ENCODE results near the gene FAM124A.
A peak's percentile ranks its signal among the peaks of the same experiment; 100 is the strongest.

FAM124A gene

DNA sequence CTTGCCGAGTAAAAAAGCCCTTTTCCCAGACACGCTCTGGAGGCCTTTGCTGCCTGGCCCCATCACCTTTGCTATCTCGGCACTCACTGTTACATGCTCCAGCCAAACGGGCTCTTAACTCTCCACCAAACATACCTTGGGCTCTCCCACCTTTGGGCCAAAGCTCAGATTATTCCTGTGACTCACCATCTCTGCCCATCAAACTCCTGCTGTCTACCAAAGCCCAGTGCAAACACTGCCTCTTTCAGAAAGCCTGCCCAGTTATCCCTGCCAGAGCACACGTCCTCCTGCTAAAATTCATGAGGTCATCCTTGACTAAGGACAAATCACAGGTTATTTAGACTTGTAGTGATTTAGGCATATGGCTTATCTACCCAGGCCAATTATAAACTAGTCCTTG is 69.1 kb downstream of the FAM124A start:
- no peaks in the 10 kb centered on the region for H3K4me1 ChIP-seq (ENCODE audit: control insufficient read depth in 1 of 2, insufficient read depth in 2 of 2, low read length in 2 of 2)
- no peak overlapping the region for H3K18ac ChIP-seq (ENCODE audit: low read length)
- no peak for DNase-seq
- no peak overlapping the region for H2BK12ac ChIP-seq (ENCODE audit: low read length)
- no peak overlapping the region for H4K91ac ChIP-seq (ENCODE audit: low read depth, low read length)
- H2BK120ac ChIP-seq (ENCODE audit: insufficient read depth, low read length, poor library complexity) = no peak overlapping the region
- WGBS (ENCODE audit: extremely low coverage, insufficient coverage, insufficient read length) = no CpG with 5 or more reads among the region's 5 CpGs
- no peak overlapping the region for H3K9ac ChIP-seq (ENCODE audit: low read length)
- H3K79me2 ChIP-seq (ENCODE audit: control insufficient read depth, insufficient read depth, low read length, poor library complexity) = no peaks in the 10 kb centered on the region
- H3K27ac ChIP-seq (ENCODE audit: low read depth, low read length) = no peak overlapping the region
- H2AFZ ChIP-seq (ENCODE audit: insufficient read depth, low read length, poor library complexity) = no peak overlapping the region
- no peak overlapping the region for H3K4me2 ChIP-seq (ENCODE audit: low read length)
- no peak overlapping the region for H3K23ac ChIP-seq (ENCODE audit: low read length)
- no peak overlapping the region for H2AK5ac ChIP-seq (ENCODE audit: low read length)
- H4K12ac ChIP-seq (ENCODE audit: low read depth, low read length) = no peak overlapping the region
- H3K27me3 ChIP-seq (ENCODE audit: insufficient read depth, low read length) = no peaks in the 10 kb centered on the region
- H3K4ac ChIP-seq (ENCODE audit: low read depth, low read length) = no peak overlapping the region
- H3K36me3 ChIP-seq (ENCODE audit: control insufficient read depth in 1 of 2, insufficient read depth in 2 of 2, low read length in 2 of 2) = no peaks in the 10 kb centered on the region
- no peak overlapping the region for H2BK5ac ChIP-seq (ENCODE audit: low read depth, low read length, poor library complexity)
- H3K9me3 ChIP-seq (ENCODE audit: insufficient read depth, low read depth, low read length) = no peaks in the 10 kb centered on the region
- H3K4me3 ChIP-seq (ENCODE audit: low read depth, low read length) = no peak overlapping the region
- H3K79me1 ChIP-seq (ENCODE audit: low read length) = no peaks in the 10 kb centered on the region
- H4K8ac ChIP-seq (ENCODE audit: low read depth, low read length) = no peak overlapping the region
- H3K14ac ChIP-seq (ENCODE audit: low read length) = no peak overlapping the region

DNA sequence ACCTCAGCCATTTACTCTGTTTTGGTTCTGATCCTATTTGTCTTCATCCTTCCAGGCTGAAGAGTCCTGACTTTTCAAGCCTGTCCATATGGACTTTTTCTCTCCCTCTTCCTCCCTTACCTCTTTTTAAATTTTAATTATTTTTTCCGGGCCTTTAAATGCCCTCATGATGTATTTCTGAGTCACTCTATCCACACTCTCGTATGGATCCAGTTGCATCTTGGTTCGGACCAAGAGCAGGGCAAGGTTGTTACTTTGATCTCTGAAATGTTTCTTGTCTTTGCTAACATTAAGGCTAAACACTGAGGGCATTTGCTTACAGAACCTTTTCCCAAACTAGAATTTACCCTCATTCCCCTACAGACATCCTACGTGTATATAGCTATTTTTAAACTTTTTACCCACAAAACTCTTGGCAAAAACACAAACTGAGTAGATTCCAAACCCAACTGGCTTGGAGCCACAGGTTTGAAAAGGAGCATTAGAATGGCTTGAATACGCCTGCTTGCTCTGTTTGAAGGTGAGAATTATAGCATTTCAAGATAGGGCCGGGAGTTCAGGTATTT is 69.9 kb downstream of the FAM124A start:
- no peak overlapping the region for H3K4me2 ChIP-seq (ENCODE audit: low read length)
- no peaks in the 10 kb centered on the region for H3K27me3 ChIP-seq (ENCODE audit: insufficient read depth, low read length)
- H2AK5ac ChIP-seq (ENCODE audit: low read length) = no peak overlapping the region
- no peak overlapping the region for H3K4me3 ChIP-seq (ENCODE audit: low read depth, low read length)
- no peaks in the 10 kb centered on the region for H3K36me3 ChIP-seq (ENCODE audit: control insufficient read depth in 1 of 2, insufficient read depth in 2 of 2, low read length in 2 of 2)
- no peaks in the 10 kb centered on the region for H3K79me1 ChIP-seq (ENCODE audit: low read length)
- no peak overlapping the region for H3K9ac ChIP-seq (ENCODE audit: low read length)
- no peak overlapping the region for H2BK5ac ChIP-seq (ENCODE audit: low read depth, low read length, poor library complexity)
- WGBS (ENCODE audit: extremely low coverage, insufficient coverage, insufficient read length) = no CpG with 5 or more reads among the region's 6 CpGs
- H3K79me2 ChIP-seq (ENCODE audit: control insufficient read depth, insufficient read depth, low read length, poor library complexity) = no peaks in the 10 kb centered on the region
- DNase-seq = no peak
- no peak overlapping the region for H2AFZ ChIP-seq (ENCODE audit: insufficient read depth, low read length, poor library complexity)
- no peak overlapping the region for H4K8ac ChIP-seq (ENCODE audit: low read depth, low read length)
- H3K23ac ChIP-seq (ENCODE audit: low read length) = no peak overlapping the region
- H3K9me3 ChIP-seq (ENCODE audit: insufficient read depth, low read depth, low read length) = no peaks in the 10 kb centered on the region
- H2BK120ac ChIP-seq (ENCODE audit: insufficient read depth, low read length, poor library complexity) = no peak overlapping the region
- no peak overlapping the region for H3K18ac ChIP-seq (ENCODE audit: low read length)
- H3K4me1 ChIP-seq (ENCODE audit: control insufficient read depth in 1 of 2, insufficient read depth in 2 of 2, low read length in 2 of 2) = no peaks in the 10 kb centered on the region
- H4K91ac ChIP-seq (ENCODE audit: low read depth, low read length) = no peak overlapping the region
- H3K14ac ChIP-seq (ENCODE audit: low read length) = no peak overlapping the region
- no peak overlapping the region for H2BK12ac ChIP-seq (ENCODE audit: low read length)
- H3K27ac ChIP-seq (ENCODE audit: low read depth, low read length) = no peak overlapping the region
- H4K12ac ChIP-seq (ENCODE audit: low read depth, low read length) = no peak overlapping the region
- no peak overlapping the region for H3K4ac ChIP-seq (ENCODE audit: low read depth, low read length)

DNA sequence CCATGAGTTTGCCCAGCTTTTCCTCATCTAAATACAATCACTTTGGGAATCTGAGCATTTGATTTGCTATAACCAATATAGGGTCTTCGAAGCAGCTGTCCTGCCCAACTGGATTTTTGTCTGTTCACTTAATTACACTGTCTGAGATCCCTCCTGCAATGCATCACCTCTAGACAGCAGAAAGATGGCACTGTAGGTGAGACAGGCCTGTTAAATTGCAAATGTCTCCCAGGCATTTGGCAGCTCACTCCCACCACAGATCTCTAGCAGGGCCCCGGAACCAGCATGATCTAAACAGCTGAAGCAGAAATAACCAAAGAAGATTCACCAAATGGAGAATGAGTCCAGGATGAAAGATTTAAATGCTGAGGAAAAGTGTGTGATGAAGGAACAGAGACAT is 75.4 kb downstream of the FAM124A start:
- no peak for DNase-seq
- no peak overlapping the region for H2BK5ac ChIP-seq (ENCODE audit: low read depth, low read length, poor library complexity)
- no peak overlapping the region for H2AK5ac ChIP-seq (ENCODE audit: low read length)
- no peak overlapping the region for H4K8ac ChIP-seq (ENCODE audit: low read depth, low read length)
- no peak overlapping the region for H2BK12ac ChIP-seq (ENCODE audit: low read length)
- no peaks in the 10 kb centered on the region for H3K9me3 ChIP-seq (ENCODE audit: insufficient read depth, low read depth, low read length)
- H3K4me3 ChIP-seq (ENCODE audit: low read depth, low read length) = no peak overlapping the region
- no peaks in the 10 kb centered on the region for H3K79me2 ChIP-seq (ENCODE audit: control insufficient read depth, insufficient read depth, low read length, poor library complexity)
- no peaks in the 10 kb centered on the region for H3K27me3 ChIP-seq (ENCODE audit: insufficient read depth, low read length)
- no peaks in the 10 kb centered on the region for H3K36me3 ChIP-seq (ENCODE audit: control insufficient read depth in 1 of 2, insufficient read depth in 2 of 2, low read length in 2 of 2)
- no peak overlapping the region for H3K18ac ChIP-seq (ENCODE audit: low read length)
- no peak overlapping the region for H3K9ac ChIP-seq (ENCODE audit: low read length)
- H4K12ac ChIP-seq (ENCODE audit: low read depth, low read length) = no peak overlapping the region
- no peak overlapping the region for H3K4me2 ChIP-seq (ENCODE audit: low read length)
- WGBS (ENCODE audit: extremely low coverage, insufficient coverage, insufficient read length) = no CpG with 5 or more reads among the region's 2 CpGs
- H3K4me1 ChIP-seq (ENCODE audit: control insufficient read depth in 1 of 2, insufficient read depth in 2 of 2, low read length in 2 of 2) = peaks cover 4 to 8% of the 10 kb centered on the region in 2 experiments
- H2AFZ ChIP-seq (ENCODE audit: insufficient read depth, low read length, poor library complexity) = no peak overlapping the region
- H3K79me1 ChIP-seq (ENCODE audit: low read length) = peaks cover 2% of the 10 kb centered on the region
- no peak overlapping the region for H3K14ac ChIP-seq (ENCODE audit: low read length)
- H3K23ac ChIP-seq (ENCODE audit: low read length) = no peak overlapping the region
- H2BK120ac ChIP-seq (ENCODE audit: insufficient read depth, low read length, poor library complexity) = no peak overlapping the region
- H3K4ac ChIP-seq (ENCODE audit: low read depth, low read length) = no peak overlapping the region
- H4K91ac ChIP-seq (ENCODE audit: low read depth, low read length) = no peak overlapping the region
- H3K27ac ChIP-seq (ENCODE audit: low read depth, low read length) = no peak overlapping the region

DNA sequence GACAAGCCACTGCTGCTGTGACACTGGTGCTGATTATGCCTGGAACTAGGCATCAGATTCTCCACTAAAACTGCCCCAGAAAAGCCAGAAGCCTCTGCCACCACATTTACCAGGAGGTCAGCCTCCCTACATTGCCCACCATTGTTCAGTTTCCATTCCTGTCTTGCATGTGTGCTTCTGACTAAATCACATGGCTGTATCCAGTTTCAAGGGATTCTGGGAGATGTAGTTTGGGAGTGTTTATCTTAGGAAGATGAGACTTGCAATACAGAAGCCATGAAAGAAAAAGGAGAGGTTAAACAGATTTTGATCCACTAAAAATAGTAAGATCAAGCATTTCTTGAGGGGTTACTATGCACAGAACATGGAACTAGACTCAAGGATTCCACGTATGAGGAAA is 76.6 kb downstream of the FAM124A start:
- peaks cover 1% of the 10 kb centered on the region for H3K9me3 ChIP-seq (ENCODE audit: insufficient read depth, low read depth, low read length)
- peak overlapping the region; percentile 66 for H4K8ac ChIP-seq (ENCODE audit: low read depth, low read length)
- no peak overlapping the region for H3K9ac ChIP-seq (ENCODE audit: low read length)
- no peak overlapping the region for H4K91ac ChIP-seq (ENCODE audit: low read depth, low read length)
- H3K27me3 ChIP-seq (ENCODE audit: insufficient read depth, low read length) = no peaks in the 10 kb centered on the region
- no peak overlapping the region for H2BK12ac ChIP-seq (ENCODE audit: low read length)
- no peaks in the 10 kb centered on the region for H3K79me2 ChIP-seq (ENCODE audit: control insufficient read depth, insufficient read depth, low read length, poor library complexity)
- H3K79me1 ChIP-seq (ENCODE audit: low read length) = peaks cover 2% of the 10 kb centered on the region
- H2AFZ ChIP-seq (ENCODE audit: insufficient read depth, low read length, poor library complexity) = peak overlapping the region; percentile 56
- no peaks in the 10 kb centered on the region for H3K36me3 ChIP-seq (ENCODE audit: control insufficient read depth in 1 of 2, insufficient read depth in 2 of 2, low read length in 2 of 2)
- H3K14ac ChIP-seq (ENCODE audit: low read length) = no peak overlapping the region
- no peak overlapping the region for H2BK120ac ChIP-seq (ENCODE audit: insufficient read depth, low read length, poor library complexity)
- no peak overlapping the region for H3K27ac ChIP-seq (ENCODE audit: low read depth, low read length)
- no peak overlapping the region for H3K23ac ChIP-seq (ENCODE audit: low read length)
- no peak for DNase-seq
- H2AK5ac ChIP-seq (ENCODE audit: low read length) = no peak overlapping the region
- H3K4me1 ChIP-seq (ENCODE audit: control insufficient read depth in 1 of 2, insufficient read depth in 2 of 2, low read length in 2 of 2) = peaks cover 4 to 8% of the 10 kb centered on the region in 2 experiments
- H3K4me2 ChIP-seq (ENCODE audit: low read length) = no peak overlapping the region
- H3K4me3 ChIP-seq (ENCODE audit: low read depth, low read length) = no peak overlapping the region
- no peak overlapping the region for H3K4ac ChIP-seq (ENCODE audit: low read depth, low read length)
- H4K12ac ChIP-seq (ENCODE audit: low read depth, low read length) = no peak overlapping the region
- H3K18ac ChIP-seq (ENCODE audit: low read length) = no peak overlapping the region
- no CpG with 5 or more reads among the region's 1 CpG for WGBS (ENCODE audit: extremely low coverage, insufficient coverage, insufficient read length)
- H2BK5ac ChIP-seq (ENCODE audit: low read depth, low read length, poor library complexity) = no peak overlapping the region
